Measurements from ENCODE around the gene SS18.

GRCh38 chr18:26044807-26045206, 45.6 kb downstream of the SS18 start:
- TF ChIP-seq ELF4 (IDR thresholded peaks at IDR 0.05) = no peak
- TF ChIP-seq SP1 (IDR thresholded peaks at IDR 0.05) = no peak
- TF ChIP-seq LEF1 (IDR thresholded peaks at IDR 0.05; ENCODE audit: borderline replicate concordance) = no peak
- TF ChIP-seq BHLHE40 (IDR thresholded peaks at IDR 0.05; ENCODE audit: borderline replicate concordance) = no peak
- TF ChIP-seq SUZ12 (IDR thresholded peaks at IDR 0.05) = no peak
- TF ChIP-seq TARDBP (IDR thresholded peaks at IDR 0.05) = no peak
- no peak for TF ChIP-seq ZNF384 (IDR thresholded peaks at IDR 0.05)
- no peak for TF ChIP-seq NFRKB (IDR thresholded peaks at IDR 0.05)
- no peak for TF ChIP-seq HDGF (IDR thresholded peaks at IDR 0.05; ENCODE audit: borderline replicate concordance)
- TF ChIP-seq FOXK2 (IDR thresholded peaks at IDR 0.05) = no peak
- no peak for TF ChIP-seq PKNOX1 (IDR thresholded peaks at IDR 0.05)
- TF ChIP-seq ARNT (IDR thresholded peaks at IDR 0.05) = no peak
- no peak for TF ChIP-seq CTBP1 (IDR thresholded peaks at IDR 0.05; ENCODE audit: borderline replicate concordance)
